Astrocyte of the cerebellum (primary cell): Measurements from ENCODE around the gene MEOX1.
A peak's percentile ranks its signal among the peaks of the same experiment; 100 is the strongest.

Experiments used
- DNase-seq: peaks from one replicate; pipeline ENCODE4 v3.0.0-alpha.2; 2011; ENCODE audit warnings: low read depth
- H3K4me3 ChIP-seq: 2 replicates; pipeline ENCODE4 v1.5.1; 2011; ENCODE audit warnings: mild to moderate bottlenecking, low read depth, low read length, moderate library complexity
- CTCF ChIP-seq: IDR thresholded peaks from 2 replicates; pipeline ENCODE4 v1.5.1; 2012; ENCODE audit warnings: low read length, low read depth, moderate library complexity, mild to moderate bottlenecking; ENCODE audit errors: missing control alignments
- in situ Hi-C: cut with HindIII; loops from 2 replicates; pipeline ENCODE4 v1.10.0; 2017; ENCODE audit warnings: low sequenced_read_pairs

Gene MEOX1

DNA sequence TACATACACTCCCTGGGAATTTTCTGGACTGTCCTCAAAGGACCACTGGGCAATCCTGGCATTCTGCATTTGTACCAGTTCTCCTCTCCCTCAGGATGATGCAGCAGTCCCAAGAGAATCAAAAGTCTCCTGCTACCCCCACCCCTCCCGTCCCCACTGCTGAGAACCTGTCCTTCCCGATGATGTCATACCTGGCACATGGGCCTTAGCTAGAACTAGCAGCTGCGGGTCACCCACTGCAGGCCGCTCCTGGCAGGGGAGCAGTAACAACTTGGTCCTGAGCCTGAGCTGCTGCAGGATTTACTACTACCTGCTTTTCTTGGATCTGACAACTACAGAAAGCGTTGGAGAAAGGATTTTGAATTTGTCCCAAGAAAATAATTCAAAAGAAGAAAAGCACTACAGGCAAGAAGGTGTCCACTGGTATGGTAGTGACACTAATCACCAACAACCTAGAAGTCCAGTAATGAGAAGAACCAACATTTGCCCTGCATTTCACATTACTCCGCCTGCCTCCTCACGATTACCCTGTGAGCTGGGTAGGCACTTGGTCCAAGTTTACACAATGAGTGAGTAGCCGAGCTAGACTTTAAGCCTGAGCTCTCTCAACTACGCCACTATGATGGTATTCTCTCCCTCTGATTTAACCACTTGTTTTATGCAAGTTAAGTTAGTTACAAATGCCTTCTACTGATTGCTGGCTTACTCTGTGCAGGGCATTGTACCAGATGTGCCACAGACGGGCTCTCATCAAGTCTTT is 60.3 kb downstream of the MEOX1 start:
- no peak overlapping the region for H3K4me3 ChIP-seq
- in situ Hi-C loops, result no loop called here
- peak; percentile 13 for DNase-seq
- no peak for TF ChIP-seq CTCF

- in situ Hi-C loops, result no loop called here
- no peak overlapping the region for H3K4me3 ChIP-seq
- peak; percentile 28 for DNase-seq
- TF ChIP-seq CTCF, result no peak
Measured at GRCh38 chr17:43599835-43600234, 61.9 kb downstream of the MEOX1 start.

DNA sequence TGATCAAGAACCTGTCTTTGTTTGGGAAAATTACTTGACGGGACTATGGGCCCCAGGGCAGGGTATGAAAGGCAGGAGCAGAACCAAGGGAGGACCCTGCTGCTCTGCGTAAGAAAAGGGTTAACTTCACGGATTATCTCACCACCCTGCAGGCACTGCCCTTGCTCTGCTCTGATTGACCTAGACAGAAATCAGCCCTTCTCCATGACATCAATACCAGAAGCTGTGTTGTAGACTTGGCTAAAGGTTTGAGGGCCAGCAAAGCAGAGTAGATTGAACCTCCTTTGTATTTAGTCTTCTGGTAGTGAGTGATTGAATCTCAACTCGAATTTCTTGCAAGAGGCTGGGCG is 62.7 kb downstream of the MEOX1 start:
- no peak for TF ChIP-seq CTCF
- no peak for DNase-seq
- in situ Hi-C loops, result no loop called here
- H3K4me3 ChIP-seq, result no peak overlapping the region

DNA sequence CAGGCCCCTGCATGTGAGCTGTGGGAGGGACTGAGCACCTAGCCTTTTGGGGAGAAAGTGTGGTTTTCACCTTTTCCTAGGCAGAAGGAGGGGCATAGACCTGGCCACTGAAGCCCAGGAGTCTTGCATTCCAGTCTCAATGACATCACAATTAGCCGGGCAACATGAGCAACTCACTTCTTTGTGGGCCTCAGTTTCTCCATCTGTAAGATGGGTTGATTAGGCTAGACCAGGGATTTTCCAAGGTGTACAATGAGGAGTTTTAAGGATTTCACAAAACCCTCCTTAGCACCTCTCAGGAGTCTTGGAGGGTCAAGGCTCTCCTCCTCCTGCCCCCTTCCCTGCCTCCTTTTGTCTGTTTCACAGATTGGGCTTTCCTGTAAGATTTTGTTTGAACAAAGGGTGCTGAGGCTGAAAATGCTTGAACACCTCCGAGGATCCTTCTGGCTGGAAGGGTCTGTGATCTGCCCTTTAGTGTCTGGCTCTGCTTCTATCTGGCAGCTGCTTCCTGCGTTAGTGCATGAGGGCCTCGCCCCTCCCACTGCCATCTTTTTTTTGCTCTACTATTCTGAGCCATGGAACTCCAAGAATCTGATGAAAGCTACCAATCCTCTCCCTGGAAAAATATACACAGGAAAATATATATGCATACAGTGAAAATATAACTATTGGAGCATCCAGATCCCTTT is 63.2 kb downstream of the MEOX1 start:
- no peak for DNase-seq
- in situ Hi-C loops, result no loop called here
- TF ChIP-seq CTCF, result no peak
- no peak overlapping the region for H3K4me3 ChIP-seq

DNA sequence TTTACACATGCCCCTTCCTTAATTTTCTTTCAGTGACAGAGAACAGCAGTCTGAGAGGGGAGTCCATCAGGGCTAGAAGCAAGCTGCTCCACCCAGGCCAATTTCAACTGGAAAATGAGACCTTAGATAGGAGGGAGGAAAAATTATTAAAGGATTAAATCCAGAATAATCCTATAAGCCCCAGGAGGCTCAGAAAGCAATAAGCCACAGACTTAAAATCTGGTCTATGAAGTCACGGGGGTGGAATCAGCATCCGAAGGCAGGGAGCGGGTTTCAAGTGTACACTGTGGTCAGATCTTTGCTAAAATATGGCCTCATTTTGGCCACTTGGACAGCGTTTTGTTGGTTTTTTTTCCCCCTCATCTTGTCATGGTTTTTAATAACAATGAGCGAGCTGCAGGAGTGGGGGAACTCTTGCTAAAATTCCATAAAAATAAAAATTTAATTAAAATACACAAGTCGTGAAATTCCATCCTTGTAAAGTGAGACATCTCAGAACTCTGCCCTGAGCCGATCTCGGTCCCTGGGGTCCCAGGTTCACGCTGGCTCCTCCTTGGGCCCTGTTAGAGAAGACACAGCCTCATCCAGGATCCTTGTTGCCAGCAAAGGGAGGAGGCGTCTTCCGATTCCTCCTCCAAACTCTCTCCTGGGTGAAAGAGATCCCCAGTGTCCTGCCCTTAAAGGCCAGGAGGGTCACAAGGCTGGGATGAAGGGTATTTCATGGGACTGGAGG is 63.9 kb downstream of the MEOX1 start:
- in situ Hi-C loops, result no loop called here
- TF ChIP-seq CTCF, result no peak
- H3K4me3 ChIP-seq, result no peak overlapping the region
- DNase-seq, result no peak

GRCh38 chr17:43595466-43595865 is 66.3 kb downstream of the MEOX1 start:
- in situ Hi-C loops, result no loop called here
- TF ChIP-seq CTCF, result no peak
- no peak for DNase-seq
- H3K4me3 ChIP-seq, result no peak overlapping the region
